Measurements from ENCODE around the gene TULP1. TPM values are rescaled to one million over a fixed set of nuclear protein-coding genes. Genes with fewer than 3 reads are reported as not detected.

Gene TULP1
- total RNA-seq, 4 donors from 2014 or later, result 1.2 TPM; not detected in 3

GRCh38 chr6:35547676-35548075 is 35.0 kb upstream of the TULP1 start:
- no peak for DNase-seq (ENCODE audit: extremely low spot score)
- H3K36me3 ChIP-seq, result no peaks in the 10 kb centered on the region
- intact Hi-C loops (cut with DNase I), result no loop called here
- no peak overlapping the region for H3K4me3 ChIP-seq
- H3K27me3 ChIP-seq, result peaks cover 0 to 23% (median 2%) of the 10 kb centered on the region in 4 donors
- H3K27ac ChIP-seq (replicated peaks in 1 of 4), result no peak overlapping the region
- TF ChIP-seq POLR2A (IDR thresholded peaks at IDR 0.05; ENCODE audit: low read depth), result no peak
- TF ChIP-seq EP300 (IDR thresholded peaks at IDR 0.05), result no peak
- TF ChIP-seq CTCF (IDR thresholded peaks at IDR 0.05), result no peak
- H3K9me3 ChIP-seq, result peaks cover 0 to 16% (median 10%) of the 10 kb centered on the region in 4 donors
- H3K4me1 ChIP-seq, result no peaks in the 10 kb centered on the region
- 60% methylated on average over 6 of the region's 6 CpGs for WGBS

- 57% methylated on average over 13 of the region's 13 CpGs for WGBS
- H3K36me3 ChIP-seq, result no peaks in the 10 kb centered on the region
- DNase-seq (ENCODE audit: extremely low spot score), result no peak
- TF ChIP-seq POLR2AphosphoS5 (IDR thresholded peaks at IDR 0.05) (no peak), EP300 (IDR thresholded peaks at IDR 0.05) (no peak), CTCF (IDR thresholded peaks at IDR 0.05) (no peak), POLR2A (IDR thresholded peaks at IDR 0.05; ENCODE audit: low read depth) (no peak)
- no peaks in the 10 kb centered on the region for H3K4me1 ChIP-seq
- H3K27me3 ChIP-seq, result peaks cover 0 to 18% (median 2%) of the 10 kb centered on the region in 4 donors
- intact Hi-C loops (cut with DNase I), result no loop called here
- peaks cover 0 to 7% (median 0%) of the 10 kb centered on the region in 4 donors for H3K9me3 ChIP-seq
- H3K4me3 ChIP-seq, result no peak overlapping the region
- no peak overlapping the region for H3K27ac ChIP-seq (replicated peaks in 1 of 4)
Observed at GRCh38 chr6:35544769-35545361, 32.2 kb upstream of the TULP1 start.

- H3K36me3 ChIP-seq, result no peaks in the 10 kb centered on the region
- TF ChIP-seq EP300 (IDR thresholded peaks at IDR 0.05), result no peak
- TF ChIP-seq CTCF (IDR thresholded peaks at IDR 0.05), result no peak
- no peak for TF ChIP-seq POLR2A (IDR thresholded peaks at IDR 0.05; ENCODE audit: low read depth)
- no peak for TF ChIP-seq POLR2AphosphoS5 (IDR thresholded peaks at IDR 0.05)
- 80% methylated on average over 16 of the region's 16 CpGs for WGBS
- H3K4me3 ChIP-seq, result no peak overlapping the region
- intact Hi-C loops (cut with DNase I), result no loop called here
- peaks cover 0 to 7% (median 0%) of the 10 kb centered on the region in 4 donors for H3K9me3 ChIP-seq
- DNase-seq (ENCODE audit: extremely low spot score), result no peak
- no peak overlapping the region for H3K27ac ChIP-seq (replicated peaks in 1 of 4)
- peaks cover 0 to 18% (median under 1%) of the 10 kb centered on the region in 4 donors for H3K27me3 ChIP-seq
- H3K4me1 ChIP-seq, result no peaks in the 10 kb centered on the region
Observed at GRCh38 chr6:35543459-35544193, 30.9 kb upstream of the TULP1 start.

- H3K4me3 ChIP-seq, result no peak overlapping the region
- WGBS, result 88% methylated on average over 2 of the region's 2 CpGs
- intact Hi-C loops (cut with DNase I), result no loop called here
- no peak for DNase-seq (ENCODE audit: extremely low spot score)
- H3K27me3 ChIP-seq, result peaks cover 0 to 17% (median 0%) of the 10 kb centered on the region in 4 donors
- no peaks in the 10 kb centered on the region for H3K36me3 ChIP-seq
- H3K9me3 ChIP-seq, result peaks cover 0 to 7% (median 0%) of the 10 kb centered on the region in 4 donors
- TF ChIP-seq CTCF (IDR thresholded peaks at IDR 0.05) (no peak), POLR2AphosphoS5 (IDR thresholded peaks at IDR 0.05) (no peak), POLR2A (IDR thresholded peaks at IDR 0.05; ENCODE audit: low read depth) (no peak), EP300 (IDR thresholded peaks at IDR 0.05) (no peak)
- no peaks in the 10 kb centered on the region for H3K4me1 ChIP-seq
- H3K27ac ChIP-seq (replicated peaks in 1 of 4), result no peak overlapping the region
Observed at GRCh38 chr6:35541836-35542235, 29.1 kb upstream of the TULP1 start.
